Upper lobe of right lung (tissue), 1 donor: ENCODE measurements around the gene OR2L5. TPM values are rescaled to one million over a fixed set of nuclear protein-coding genes. Genes with fewer than 3 reads are reported as not detected.

Experiments
- ATAC-seq: fragments of 200-7000 bp; cut with Tn5 transposase; one replicate; pipeline ENCODE4 v1.9.1; 2020; ENCODE audit warnings: mild to moderate bottlenecking, moderate library complexity
- DNase-seq: peaks from one replicate; pipeline ENCODE4 v3.0.0-alpha.2; 2020
- H3K27ac ChIP-seq: fragments of 200-600 bp; one replicate; pipeline ENCODE4 v1.8.0; 2022
- H3K27me3 ChIP-seq: fragments of 200-600 bp; one replicate; pipeline ENCODE4 v1.8.0; 2022; ENCODE audit warnings: mild to moderate bottlenecking
- H3K36me3 ChIP-seq: fragments of 200-600 bp; one replicate; pipeline ENCODE4 v1.8.0; 2022
- H3K4me1 ChIP-seq: fragments of 200-600 bp; one replicate; pipeline ENCODE4 v1.8.0; 2022
- H3K4me3 ChIP-seq: fragments of 200-600 bp; one replicate; pipeline ENCODE4 v1.8.0; 2022; ENCODE audit warnings: mild to moderate bottlenecking
- H3K9me3 ChIP-seq: fragments of 200-600 bp; one replicate; pipeline ENCODE4 v1.8.0; 2022
- intact Hi-C: fragments of 100-400 bp; cut with DNase I; formaldehyde crosslinking; loops from one replicate; pipeline ENCODE4 v1.11.0; 2022
- total RNA-seq: library from RNA; stranded (reverse); fragmentation: NEBNext Ultra II Directional; extraction: Animal tissue kit (Norgen Biotek cat#: 25700); gene quantifications from one replicate; pipeline ENCODE4 v1.2.1, GENCODE V29; 2021
- TF ChIP-seq, protein P1 (sequence below): fragments of 200-600 bp; IDR thresholded peaks from one replicate; pipeline ENCODE4 v1.8.0; 2022; ENCODE audit warnings: antibody characterized with exemption
- donor health status: DM: no; HTN: yes; CAD: no; lungs with severe emphysema.

The OR2L5 gene
- total RNA-seq, 1 donor from 2014 or later, result not detected

DNA sequence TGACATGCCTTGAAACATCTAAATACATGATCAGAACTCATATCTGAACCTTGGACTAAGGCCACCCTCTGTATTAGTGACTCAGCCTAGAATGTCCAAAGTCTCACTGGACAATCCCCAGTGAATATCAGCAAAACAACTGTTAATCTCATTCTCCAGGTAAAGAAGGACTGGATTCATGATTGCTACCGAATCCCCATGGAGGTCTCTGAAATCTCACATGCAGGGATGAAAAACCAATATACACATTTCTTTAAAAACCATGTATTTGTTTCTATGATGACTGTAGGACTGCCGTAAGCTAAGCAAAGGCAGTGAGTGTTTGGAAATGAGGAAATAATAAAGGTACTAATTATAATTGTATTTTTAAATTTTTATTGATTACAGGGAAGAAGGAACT, 33.1 kb downstream of the OR2L5 start, which contains the start of gene OR2L3:
Gene OR2L3, plus strand, starts transcription at position 301 of the 400 bp plus-strand sequence. CDS start 13,846 bp downstream, outside the sequence.
- ATAC-seq, result no peak

DNA sequence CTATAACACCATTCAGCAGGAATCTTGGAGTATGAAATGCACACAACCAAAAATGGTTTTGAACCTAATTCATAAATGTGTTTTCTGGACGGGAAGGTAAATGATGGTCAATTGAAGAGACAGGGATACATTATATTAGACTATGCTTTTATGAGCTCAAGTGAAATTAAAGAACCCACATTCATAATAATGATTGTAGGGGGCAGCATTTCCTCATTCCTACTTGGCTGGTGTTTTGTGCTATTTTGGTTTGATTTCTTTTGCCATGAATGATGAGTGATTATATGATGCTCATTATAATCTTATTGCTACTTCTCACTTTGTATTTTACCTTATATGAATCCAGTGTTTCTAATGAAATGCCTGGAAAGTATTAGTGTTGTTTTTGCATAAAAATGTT, 33.5 kb downstream of the OR2L5 start:
- DNase-seq (no peak), ATAC-seq (no peak)
- no peak overlapping the region for H3K27ac ChIP-seq
- no peaks in the 10 kb centered on the region for H3K4me1 ChIP-seq
- no peaks in the 10 kb centered on the region for H3K36me3 ChIP-seq
- no peaks in the 10 kb centered on the region for H3K27me3 ChIP-seq
- H3K9me3 ChIP-seq, result no peaks in the 10 kb centered on the region
- TF ChIP-seq, protein P1, sequence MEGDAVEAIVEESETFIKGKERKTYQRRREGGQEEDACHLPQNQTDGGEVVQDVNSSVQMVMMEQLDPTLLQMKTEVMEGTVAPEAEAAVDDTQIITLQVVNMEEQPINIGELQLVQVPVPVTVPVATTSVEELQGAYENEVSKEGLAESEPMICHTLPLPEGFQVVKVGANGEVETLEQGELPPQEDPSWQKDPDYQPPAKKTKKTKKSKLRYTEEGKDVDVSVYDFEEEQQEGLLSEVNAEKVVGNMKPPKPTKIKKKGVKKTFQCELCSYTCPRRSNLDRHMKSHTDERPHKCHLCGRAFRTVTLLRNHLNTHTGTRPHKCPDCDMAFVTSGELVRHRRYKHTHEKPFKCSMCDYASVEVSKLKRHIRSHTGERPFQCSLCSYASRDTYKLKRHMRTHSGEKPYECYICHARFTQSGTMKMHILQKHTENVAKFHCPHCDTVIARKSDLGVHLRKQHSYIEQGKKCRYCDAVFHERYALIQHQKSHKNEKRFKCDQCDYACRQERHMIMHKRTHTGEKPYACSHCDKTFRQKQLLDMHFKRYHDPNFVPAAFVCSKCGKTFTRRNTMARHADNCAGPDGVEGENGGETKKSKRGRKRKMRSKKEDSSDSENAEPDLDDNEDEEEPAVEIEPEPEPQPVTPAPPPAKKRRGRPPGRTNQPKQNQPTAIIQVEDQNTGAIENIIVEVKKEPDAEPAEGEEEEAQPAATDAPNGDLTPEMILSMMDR, result no peak
- intact Hi-C loops, result no loop called here
- no peak overlapping the region for H3K4me3 ChIP-seq

More for the DNA sequence above, 33.1 kb downstream of the OR2L5 start, which contains the start of gene OR2L3:
- DNase-seq, result no peak
- no peaks in the 10 kb centered on the region for H3K4me1 ChIP-seq
- no peaks in the 10 kb centered on the region for H3K9me3 ChIP-seq
- no peak within 1 kb of the TSS for H3K27ac ChIP-seq
- intact Hi-C loops, result no loop called here
- no peaks in the 10 kb centered on the region for H3K27me3 ChIP-seq
- H3K4me3 ChIP-seq, result no peak within 1 kb of the TSS
- H3K36me3 ChIP-seq, result no peaks in the 10 kb centered on the region
- TF ChIP-seq, protein P1, result no peak

DNA sequence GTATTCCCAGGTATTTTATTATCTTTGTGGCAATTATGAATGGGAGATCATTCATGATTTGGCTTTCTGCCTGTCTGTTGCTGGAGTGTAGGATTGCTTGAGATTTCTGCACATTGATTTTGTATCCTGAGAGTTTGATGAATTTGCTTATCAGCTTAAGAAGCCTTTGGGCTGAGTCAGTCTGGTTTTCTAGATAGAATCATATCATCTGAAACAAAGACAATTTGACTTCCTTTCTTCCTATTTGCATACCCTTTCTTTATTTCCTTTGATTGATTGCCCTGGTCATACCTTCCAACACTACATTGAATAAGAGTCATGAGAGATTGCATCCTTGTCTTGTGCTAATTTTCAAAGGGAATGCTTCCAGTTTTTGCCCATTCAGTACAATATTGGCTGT, 41.2 kb downstream of the OR2L5 start:
- Histone ChIP-seq H3K27ac (no peak overlapping the region), H3K27me3 (no peaks in the 10 kb centered on the region), H3K4me1 (no peaks in the 10 kb centered on the region), H3K4me3 (no peak overlapping the region), H3K36me3 (no peaks in the 10 kb centered on the region), H3K9me3 (no peaks in the 10 kb centered on the region)
- DNase-seq (no peak), ATAC-seq (no peak)
- TF ChIP-seq, protein P1, result no peak
- intact Hi-C loops, result no loop called here

DNA sequence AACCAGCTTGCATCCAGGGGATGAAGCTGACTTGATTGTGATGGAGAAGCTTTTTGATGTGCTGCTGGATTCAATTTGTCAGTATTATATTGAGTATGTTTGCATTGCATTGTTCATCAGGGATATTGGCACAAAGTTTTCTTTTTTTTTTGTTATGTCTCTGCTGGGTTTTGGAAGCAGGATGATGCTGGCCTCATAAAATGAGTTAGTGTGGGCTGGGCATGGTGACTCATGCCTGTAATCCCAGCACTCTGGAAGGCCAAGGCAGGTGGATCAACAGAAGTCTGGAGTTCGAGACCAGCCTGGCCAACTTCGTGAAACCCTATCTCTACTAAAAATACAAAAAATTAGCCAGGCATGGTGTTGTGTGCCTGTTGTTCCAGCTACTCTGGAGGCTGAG, 41.8 kb downstream of the OR2L5 start:
- ATAC-seq (no peak), DNase-seq (no peak)
- Histone ChIP-seq H3K9me3 (no peaks in the 10 kb centered on the region), H3K4me3 (no peak overlapping the region), H3K4me1 (no peaks in the 10 kb centered on the region), H3K27ac (no peak overlapping the region), H3K27me3 (no peaks in the 10 kb centered on the region), H3K36me3 (no peaks in the 10 kb centered on the region)
- TF ChIP-seq, protein P1, result no peak
- intact Hi-C loops, result no loop called here

DNA sequence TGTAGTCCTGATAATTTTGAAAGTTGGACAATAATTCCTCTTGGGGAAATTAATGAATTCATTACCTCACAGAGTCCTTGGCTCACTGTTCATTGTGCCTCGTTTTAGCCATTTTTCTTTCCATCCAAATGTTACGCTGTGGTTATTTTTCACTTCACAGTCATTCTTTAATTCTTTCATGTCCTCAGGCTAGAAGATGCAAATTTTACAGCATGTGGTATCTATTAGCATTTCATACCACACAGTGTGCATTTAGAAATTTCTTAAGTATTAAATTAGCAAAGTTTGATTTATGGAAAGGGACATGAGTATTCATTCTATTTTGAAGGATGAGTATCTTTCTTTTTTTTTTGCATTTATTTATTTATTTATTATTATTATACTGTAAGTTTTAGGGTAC, 51.6 kb downstream of the OR2L5 start:
- ATAC-seq (no peak), DNase-seq (no peak)
- H3K27me3 ChIP-seq, result no peaks in the 10 kb centered on the region
- TF ChIP-seq, protein P1, result no peak
- no peaks in the 10 kb centered on the region for H3K4me1 ChIP-seq
- no peaks in the 10 kb centered on the region for H3K36me3 ChIP-seq
- intact Hi-C loops, result no loop called here
- no peak overlapping the region for H3K27ac ChIP-seq
- no peak overlapping the region for H3K4me3 ChIP-seq
- no peaks in the 10 kb centered on the region for H3K9me3 ChIP-seq

DNA sequence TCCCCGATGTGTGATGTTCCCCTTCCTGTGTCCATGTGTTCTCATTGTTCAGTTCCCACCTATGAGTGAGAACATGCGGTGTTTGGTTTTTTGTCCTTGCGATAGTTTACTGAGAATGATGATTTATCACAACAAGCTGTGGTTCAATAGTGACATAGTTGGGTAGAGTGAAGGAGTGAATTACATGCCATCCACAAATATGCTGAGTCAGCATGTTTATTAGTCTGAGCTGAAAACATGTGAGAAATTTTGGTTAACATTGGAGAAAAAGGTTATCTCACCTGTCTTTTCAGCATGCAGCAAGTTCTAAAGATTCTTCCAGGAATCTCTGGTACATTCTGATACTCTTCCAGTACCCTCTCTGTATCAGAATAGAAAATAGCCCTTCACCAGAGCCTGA, 52.1 kb downstream of the OR2L5 start:
- Histone ChIP-seq H3K36me3 (no peaks in the 10 kb centered on the region), H3K4me3 (no peak overlapping the region), H3K27ac (no peak overlapping the region), H3K27me3 (no peaks in the 10 kb centered on the region), H3K9me3 (no peaks in the 10 kb centered on the region), H3K4me1 (no peaks in the 10 kb centered on the region)
- intact Hi-C loops, result no loop called here
- TF ChIP-seq, protein P1, result no peak
- no peak for DNase-seq
- ATAC-seq, result no peak
